GM20000 (cell line): ENCODE data around the gene ASB9.
"Not testable (repeated sequence)": the region's sequence is repeated elsewhere in the genome, so short reads cannot be mapped to it uniquely, and the experiment has no call there.

Experiments
- DNase-seq: peaks from one replicate; pipeline ENCODE4 v3.0.0; 2012; ENCODE audit warnings: low spot score
- CTCF ChIP-seq: IDR thresholded peaks from 2 replicates; pipeline ENCODE4 v1.5.1; 2012; ENCODE audit warnings: mild to moderate bottlenecking, control low read depth; ENCODE audit errors: extremely low read depth, missing control alignments

The ASB9 gene

GRCh38 chrX:15269618-15270521 is at the start of gene ASB9:
Gene ASB9 (minus strand): TSS chrX:15270083. CDS start chrX:15269874, 209 bp downstream.
- peak; percentile 5 for DNase-seq
- no peak for TF ChIP-seq CTCF

GRCh38 chrX:15319075-15319474 is 49.2 kb upstream of the ASB9 start:
- DNase-seq = no peak
- TF ChIP-seq CTCF = no peak

GRCh38 chrX:15315509-15315908 is 45.6 kb upstream of the ASB9 start, which contains the start of gene ASB11:
Gene ASB11 (minus strand): TSS chrX:15315640. CDS start chrX:15315605, 35 bp downstream.
- no peak for DNase-seq
- TF ChIP-seq CTCF = no peak

- TF ChIP-seq CTCF = no peak
Observed at GRCh38 chrX:15314472-15314871, 44.6 kb upstream of the ASB9 start.

GRCh38 chrX:15311119-15311518 is 41.2 kb upstream of the ASB9 start:
- no peak for TF ChIP-seq CTCF

More at GRCh38 chrX:15314472-15314871, 44.6 kb upstream of the ASB9 start:
- DNase-seq = no peak

GRCh38 chrX:15310117-15310516 is 40.2 kb upstream of the ASB9 start:
- DNase-seq = no peak
- no peak for TF ChIP-seq CTCF

More at GRCh38 chrX:15311119-15311518, 41.2 kb upstream of the ASB9 start:
- DNase-seq = no peak

- DNase-seq = not testable (repeated sequence)
Observed at GRCh38 chrX:15305899-15306298, 36.0 kb upstream of the ASB9 start.
